Thyroid gland (tissue), 4 donors: ENCODE data around the gene ELF3. TPM values are rescaled to one million over a fixed set of nuclear protein-coding genes. Genes with fewer than 3 reads are reported as not detected.
"Not testable (repeated sequence)": the region's sequence is repeated elsewhere in the genome, so short reads cannot be mapped to it uniquely, and the experiment has no call there.

ENCODE experiments used
- DNase-seq, 2 donors: peaks; one replicate each; pipeline ENCODE4 v3.0.0-alpha.2; 2019
- H3K27ac ChIP-seq, 3 donors: fragments of 200-600 bp; sonication (generic); 1 replicate in 2 of 3; 2 replicates in 1 of 3; pipeline ENCODE4 v1.5.1; 2016 to 2019; ENCODE audit warnings: mild to moderate bottlenecking in 1 of 3, moderate library complexity in 1 of 3
- H3K27me3 ChIP-seq: fragments of 200-600 bp; sonication (generic); one replicate; pipeline ENCODE4 v1.5.1; 2019
- H3K36me3 ChIP-seq, 2 donors: fragments of 200-600 bp; sonication (generic); one replicate each; pipeline ENCODE4 v1.5.1; 2016 to 2019
- H3K4me1 ChIP-seq, 2 donors: fragments of 200-600 bp; sonication (generic); one replicate each; pipeline ENCODE4 v1.5.1; 2017 to 2019
- H3K4me3 ChIP-seq, 3 donors: fragments of 200-600 bp; sonication (generic); replicated peaks in 1 of 3; 1 replicate in 2 of 3; 2 replicates in 1 of 3; pipeline ENCODE4 v1.5.1; 2016; ENCODE audit warnings: mild to moderate bottlenecking in 1 of 3
- H3K9me3 ChIP-seq: fragments of 200-600 bp; sonication (generic); one replicate; pipeline ENCODE4 v1.5.1; 2017
- CTCF ChIP-seq, 6 experiments: fragments of 200-600 bp in 3 of 6; fragments of 450-650 bp in 3 of 6; sonication (generic) in 3 of 6; IDR thresholded peaks; one replicate each; pipeline ENCODE4 v1.5.1; 2016 to 2019; ENCODE audit warnings: antibody characterized with exemption in 6 of 6, mild to moderate bottlenecking in 2 of 6, inconsistent platforms in 1 of 6, moderate library complexity in 1 of 6
- POLR2A ChIP-seq, 2 donors: fragments of 450-650 bp; IDR thresholded peaks; one replicate each; pipeline ENCODE4 v1.6.1; 2017; ENCODE audit warnings: antibody characterized with exemption in 2 of 2, mild to moderate bottlenecking in 2 of 2, moderate library complexity in 1 of 2
- WGBS, 2 donors: methylation state at CpG; one replicate each; pipeline ENCODE4 v1.1.5; 2017; 5-methylcytosine and 5-hydroxymethylcytosine counted together
- intact Hi-C: fragments of 100-400 bp; cut with DNase I; formaldehyde crosslinking; loops from one replicate; pipeline ENCODE4 v1.15.1; 2023
- microRNA-seq: library from miRNA; unstranded; fragments of <30 nt; microRNA quantifications from one replicate; pipeline ENCODE4, GENCODE V29; 2016
- small RNA-seq: library from RNA; depleted of rRNA; stranded (forward); fragments of <200 nt; gene quantifications from one replicate; pipeline ENCODE3, GENCODE V24; 2016
- total RNA-seq, 4 donors: library from RNA; depleted of rRNA; stranded (reverse); fragments of >200 nt; gene quantifications; one replicate each; pipeline ENCODE4 v1.2.3, GENCODE V29; 2016

ELF3 gene
- total RNA-seq, 4 donors from 2014 or later = 6.6 to 28.8 (median 12.6) TPM

GRCh38 chr1:202063093-202063492 lies 52.7 kb downstream of the ELF3 start:
- Histone ChIP-seq H3K27me3 (no peaks in the 10 kb centered on the region), H3K36me3 (no peaks in the 10 kb centered on the region), H3K27ac (no peak overlapping the region), H3K9me3 (no peaks in the 10 kb centered on the region), H3K4me3 (no peak overlapping the region), H3K4me1 (no peaks in the 10 kb centered on the region)
- no peak for TF ChIP-seq POLR2A (IDR thresholded peaks at IDR 0.05)
- TF ChIP-seq CTCF (IDR thresholded peaks at IDR 0.05) = no peak
- DNase-seq = no peak
- 36 to 41% methylated on average over 1 of the region's 1 CpG for WGBS, 2 donors
- intact Hi-C loops = no loop called here

- 91 to 93% methylated on average over 10 of the region's 10 CpGs for WGBS, 2 donors
- H3K27me3 ChIP-seq, H3K9me3 ChIP-seq, H3K36me3 ChIP-seq, H3K4me1 ChIP-seq, H3K27ac ChIP-seq, intact Hi-C loops, DNase-seq, H3K4me3 ChIP-seq: not testable (repeated sequence)
Measured at GRCh38 chr1:202064889-202065312, 54.5 kb downstream of the ELF3 start.

Small RNA genes lying within 50 kb of the gene (microRNA-seq; reads per million reads assigned to microRNA genes)
- not detected for gene MIR6740

Small RNA genes lying within 50 kb of the gene (small RNA-seq; reads per million reads assigned to genes)
- gene AL691482.1 (not detected), gene AL691482.2 (not detected), gene MIR6740 (not detected), gene RF00156 (not detected)

Other genes starting within 250 kb of the ELF3 start
- 10 to 100 TPM; 28.4 to 42.1 (median 36.7) TPM for gene IPO9, start 181.4 kb upstream of the ELF3 start, total RNA-seq
- gene SHISA4, start 121.7 kb upstream of the ELF3 start, total RNA-seq = 10 to 100 TPM; 28.8 to 60.3 (median 50.3) TPM
- 10 to 100 TPM; 30.6 to 50.0 (median 35.9) TPM for gene LMOD1, start 64.0 kb upstream of the ELF3 start, total RNA-seq
- 10 to 100 TPM; 34.7 to 46.8 (median 40.1) TPM for gene TIMM17A, start 55.1 kb upstream of the ELF3 start, total RNA-seq
- 10 to 100 TPM; 61.4 to 98.1 (median 85.7) TPM for gene RNPEP, start 27.9 kb upstream of the ELF3 start, total RNA-seq
- under 1 TPM in 2 of 4 donors, not detected in 2; 0.22 to 0.34 TPM for gene GPR37L1, start 112.3 kb downstream of the ELF3 start, total RNA-seq
- 10 to 100 TPM; 31.2 to 38.6 (median 35.0) TPM for gene ARL8A, start 134.2 kb downstream of the ELF3 start, total RNA-seq
- gene PTPN7, start 150.0 kb downstream of the ELF3 start, total RNA-seq = 1 to 10 TPM; 1.3 to 4.3 (median 2.1) TPM
- 1 to 10 TPM; 2.8 to 7.0 (median 4.5) TPM for gene LGR6, start 183.2 kb downstream of the ELF3 start, total RNA-seq